ENCODE measurements around the gene GLIS2. TPM values are rescaled to one million over a fixed set of nuclear protein-coding genes. Genes with fewer than 3 reads are reported as not detected.

GLIS2 gene
- total and polyA plus RNA-seq, 10 of the 15 experiments (the other 5 are each of a cell fraction or from before 2014, with no cell fraction given), result 0.03 to 0.64 (median 0.18) TPM; not detected in 4

DNA sequence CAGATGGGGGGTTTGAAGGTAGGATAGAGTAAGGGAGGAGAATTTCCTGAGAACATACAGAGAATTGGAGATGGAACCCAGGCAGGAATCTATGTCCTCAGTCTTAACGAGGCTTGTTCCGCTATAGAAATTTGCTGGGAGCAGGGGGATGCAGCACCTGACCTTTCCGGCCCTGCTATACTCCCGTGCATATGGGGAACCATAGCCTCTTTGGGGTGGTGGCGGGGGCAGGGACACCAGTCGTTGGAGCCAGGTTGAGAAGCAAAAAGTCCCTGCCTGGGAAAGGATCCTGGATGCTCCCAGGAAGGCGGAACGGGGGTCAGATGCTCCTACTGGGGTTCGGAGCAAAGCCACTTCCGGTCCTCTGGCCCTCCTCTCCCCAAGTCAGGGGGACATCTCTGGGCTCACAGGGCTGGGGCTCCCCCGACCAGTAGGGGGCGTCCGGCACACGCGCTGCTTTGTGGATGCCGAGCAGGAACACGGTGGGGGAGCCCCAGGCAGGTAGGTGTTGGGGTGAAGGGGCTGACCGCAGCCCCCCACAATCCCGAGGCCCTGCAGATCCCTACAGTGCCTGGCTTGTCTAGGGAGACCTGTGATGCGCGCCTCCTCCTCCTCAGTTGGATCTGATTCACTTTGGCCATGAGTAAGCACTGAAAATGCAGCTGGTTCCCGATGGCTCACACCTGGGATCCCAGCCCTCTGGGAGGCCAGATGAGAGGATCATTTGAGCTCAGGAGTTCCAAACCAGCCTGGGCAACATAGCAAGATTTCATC is 27.5 kb upstream of the GLIS2 start (continued):
- TF ChIP-seq, protein P1, sequence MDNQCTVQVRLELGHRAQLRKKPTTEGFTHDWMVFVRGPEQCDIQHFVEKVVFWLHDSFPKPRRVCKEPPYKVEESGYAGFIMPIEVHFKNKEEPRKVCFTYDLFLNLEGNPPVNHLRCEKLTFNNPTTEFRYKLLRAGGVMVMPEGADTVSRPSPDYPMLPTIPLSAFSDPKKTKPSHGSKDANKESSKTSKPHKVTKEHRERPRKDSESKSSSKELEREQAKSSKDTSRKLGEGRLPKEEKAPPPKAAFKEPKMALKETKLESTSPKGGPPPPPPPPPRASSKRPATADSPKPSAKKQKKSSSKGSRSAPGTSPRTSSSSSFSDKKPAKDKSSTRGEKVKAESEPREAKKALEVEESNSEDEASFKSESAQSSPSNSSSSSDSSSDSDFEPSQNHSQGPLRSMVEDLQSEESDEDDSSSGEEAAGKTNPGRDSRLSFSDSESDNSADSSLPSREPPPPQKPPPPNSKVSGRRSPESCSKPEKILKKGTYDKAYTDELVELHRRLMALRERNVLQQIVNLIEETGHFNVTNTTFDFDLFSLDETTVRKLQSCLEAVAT (IDR thresholded peaks at IDR 0.05), result 0 out of 2 replicates have a peak, but pooled peaks have one; percentile 26
- no peak for TF ChIP-seq TCF12 (IDR thresholded peaks at IDR 0.05; ENCODE audit: low read depth, low read length)
- no peak for TF ChIP-seq BMI1 (IDR thresholded peaks at IDR 0.05; ENCODE audit: borderline replicate concordance)
- TF ChIP-seq NBN (IDR thresholded peaks at IDR 0.05), result peak; percentile 66
- TF ChIP-seq CBX5 (IDR thresholded peaks at IDR 0.05; ENCODE audit: low read depth), result no peak
- TF ChIP-seq JUND (IDR thresholded peaks at IDR 0.05; ENCODE audit: low read depth, low read length), result no peak
- TF ChIP-seq CHD4 (IDR thresholded peaks at IDR 0.05), result no peak
- TF ChIP-seq, protein P2, sequence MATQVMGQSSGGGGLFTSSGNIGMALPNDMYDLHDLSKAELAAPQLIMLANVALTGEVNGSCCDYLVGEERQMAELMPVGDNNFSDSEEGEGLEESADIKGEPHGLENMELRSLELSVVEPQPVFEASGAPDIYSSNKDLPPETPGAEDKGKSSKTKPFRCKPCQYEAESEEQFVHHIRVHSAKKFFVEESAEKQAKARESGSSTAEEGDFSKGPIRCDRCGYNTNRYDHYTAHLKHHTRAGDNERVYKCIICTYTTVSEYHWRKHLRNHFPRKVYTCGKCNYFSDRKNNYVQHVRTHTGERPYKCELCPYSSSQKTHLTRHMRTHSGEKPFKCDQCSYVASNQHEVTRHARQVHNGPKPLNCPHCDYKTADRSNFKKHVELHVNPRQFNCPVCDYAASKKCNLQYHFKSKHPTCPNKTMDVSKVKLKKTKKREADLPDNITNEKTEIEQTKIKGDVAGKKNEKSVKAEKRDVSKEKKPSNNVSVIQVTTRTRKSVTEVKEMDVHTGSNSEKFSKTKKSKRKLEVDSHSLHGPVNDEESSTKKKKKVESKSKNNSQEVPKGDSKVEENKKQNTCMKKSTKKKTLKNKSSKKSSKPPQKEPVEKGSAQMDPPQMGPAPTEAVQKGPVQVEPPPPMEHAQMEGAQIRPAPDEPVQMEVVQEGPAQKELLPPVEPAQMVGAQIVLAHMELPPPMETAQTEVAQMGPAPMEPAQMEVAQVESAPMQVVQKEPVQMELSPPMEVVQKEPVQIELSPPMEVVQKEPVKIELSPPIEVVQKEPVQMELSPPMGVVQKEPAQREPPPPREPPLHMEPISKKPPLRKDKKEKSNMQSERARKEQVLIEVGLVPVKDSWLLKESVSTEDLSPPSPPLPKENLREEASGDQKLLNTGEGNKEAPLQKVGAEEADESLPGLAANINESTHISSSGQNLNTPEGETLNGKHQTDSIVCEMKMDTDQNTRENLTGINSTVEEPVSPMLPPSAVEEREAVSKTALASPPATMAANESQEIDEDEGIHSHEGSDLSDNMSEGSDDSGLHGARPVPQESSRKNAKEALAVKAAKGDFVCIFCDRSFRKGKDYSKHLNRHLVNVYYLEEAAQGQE (IDR thresholded peaks at IDR 0.05; ENCODE audit: low read depth, low read length), result no peak
- 0 out of 2 replicates have a peak, but pooled peaks have one; percentile 49 for TF ChIP-seq GABPA (IDR thresholded peaks at IDR 0.05; ENCODE audit: low read depth)
- no peak for TF ChIP-seq NR2C2 (IDR thresholded peaks at IDR 0.05; ENCODE audit: borderline replicate concordance, control insufficient read depth, insufficient read length, low read depth)
- no peak for TF ChIP-seq PML (IDR thresholded peaks at IDR 0.05; ENCODE audit: low read length)
- TF ChIP-seq LARP7 (IDR thresholded peaks at IDR 0.05), result peak; percentile 57; the same call in 1 of the 2 replicates
- 0 out of 2 replicates have a peak, but pooled peaks have one; percentile 42 for TF ChIP-seq DPF2 (IDR thresholded peaks at IDR 0.05)
- TF ChIP-seq SUPT20H (IDR thresholded peaks at IDR 0.05; ENCODE audit: borderline replicate concordance, control insufficient read depth, low read depth, low read length), result no peak
- no peak for TF ChIP-seq POLR2A (IDR thresholded peaks at IDR 0.05; ENCODE audit: low read depth, low read length)
- peak; percentile 63; the same call in 1 of the 2 replicates for TF ChIP-seq NR2F1 (conservative IDR thresholded peaks at IDR 0.05)
- no peak for TF ChIP-seq ASH2L (IDR thresholded peaks at IDR 0.05; ENCODE audit: borderline replicate concordance, low read depth)
- TF ChIP-seq RCOR1 (conservative IDR thresholded peaks at IDR 0.05; ENCODE audit: low read depth, low read length), result no peak
- no peak for TF ChIP-seq EZH2 (IDR thresholded peaks at IDR 0.05; ENCODE audit: borderline replicate concordance, control insufficient read depth, low read depth, low read length)
- TF ChIP-seq ZNF687 (IDR thresholded peaks at IDR 0.05), result no peak
- TF ChIP-seq SIX5 (IDR thresholded peaks at IDR 0.05; ENCODE audit: low read depth, low read length, severe bottlenecking), result no peak
- no peak for TF ChIP-seq CBX3 (IDR thresholded peaks at IDR 0.05; ENCODE audit: borderline replicate concordance, low read depth)
- TF ChIP-seq HCFC1 (IDR thresholded peaks at IDR 0.05; ENCODE audit: low read length), result peak; percentile 19; the same call in 1 of the 2 replicates
